Heart left ventricle (tissue), 16 donors: ENCODE data around the gene IGF1R. TPM values are rescaled to one million over a fixed set of nuclear protein-coding genes. Genes with fewer than 3 reads are reported as not detected.

ENCODE experiments used
- ATAC-seq, 4 donors: fragments of 200-7000 bp; cut with Tn5 transposase; one replicate each; pipeline ENCODE4 v1.9.1; 2020 to 2022; ENCODE audit warnings: moderate library complexity in 4 of 4, mild to moderate bottlenecking in 3 of 4, moderate number of reproducible peaks in 1 of 4
- DNase-seq, 5 donors: peaks; one replicate each; pipeline ENCODE4 v3.0.0-alpha.2; 2020
- H3K27ac ChIP-seq, 12 donors: fragments of 200-600 bp; sonication (generic) in 4 of 12; one replicate each; pipeline versions ENCODE4 v1.5.0 to v1.8.0; 2016 to 2022; ENCODE audit warnings: mild to moderate bottlenecking in 2 of 12
- H3K27me3 ChIP-seq, 9 donors: fragments of 200-600 bp; sonication (generic) in 2 of 9; one replicate each; pipeline versions ENCODE4 v1.5.1 to v1.8.0; 2016 to 2022; ENCODE audit warnings: mild to moderate bottlenecking in 3 of 9
- H3K36me3 ChIP-seq, 9 donors: fragments of 200-600 bp; sonication (generic) in 2 of 9; one replicate each; pipeline versions ENCODE4 v1.5.0 to v1.8.0; 2018 to 2022; ENCODE audit warnings: mild to moderate bottlenecking in 2 of 9
- H3K4me1 ChIP-seq, 12 donors: fragments of 200-600 bp; sonication (generic) in 4 of 12; one replicate each; pipeline versions ENCODE4 v1.5.0 to v1.8.0; 2016 to 2022; ENCODE audit warnings: mild to moderate bottlenecking in 3 of 12
- H3K4me3 ChIP-seq, 12 donors: fragments of 200-600 bp; sonication (generic) in 4 of 12; one replicate each; pipeline versions ENCODE4 v1.5.0 to v1.8.0; 2017 to 2022; ENCODE audit warnings: mild to moderate bottlenecking in 9 of 12, moderate library complexity in 4 of 12
- H3K9me3 ChIP-seq, 12 donors: fragments of 200-600 bp; sonication (generic) in 4 of 12; one replicate each; pipeline versions ENCODE4 v1.5.0 to v1.8.0; 2016 to 2022; ENCODE audit warnings: mild to moderate bottlenecking in 1 of 12
- POLR2A ChIP-seq, 2 donors: fragments of 450-650 bp; IDR thresholded peaks; one replicate each; pipeline ENCODE4 v1.6.1; 2017; ENCODE audit warnings: antibody characterized with exemption in 2 of 2, mild to moderate bottlenecking in 2 of 2, moderate library complexity in 2 of 2
- WGBS, 4 donors: extraction: QIAGEN DNeasy Blood & Tissue Kit in 2 of 4; methylation state at CpG; one replicate each; pipeline versions ENCODE4 v1.1.5 to v1.1.7; 2013 to 2018; 5-methylcytosine and 5-hydroxymethylcytosine counted together
- intact Hi-C, 10 donors: fragments of 100-400 bp; cut with DNase I; formaldehyde crosslinking; loops; one replicate each; pipeline versions ENCODE4 v1.11.1 to v1.14.2; 2022
- polyA plus RNA-seq, 2 donors: library from polyadenylated mRNA; stranded (reverse); fragments of 200-250 nt; gene quantifications; one replicate each; pipeline ENCODE4 v1.2.3, GENCODE V29; 2013
- total RNA-seq, 9 donors: library from RNA; depleted of rRNA in 2 of 9; stranded (reverse); fragments of >200 nt in 2 of 9; fragmentation: NEBNext Ultra II Directional in 3 of 9; extraction: Animal tissue kit (Norgen Biotek cat#: 25700) in 3 of 9; gene quantifications; one replicate each; pipeline versions ENCODE4 v1.1.0 to v1.2.4, GENCODE V29; 2016 to 2023
- TF ChIP-seq, protein P1 (sequence below), 12 donors: fragments of 200-600 bp; sonication (generic) in 4 of 12; IDR thresholded peaks; one replicate each; pipeline versions ENCODE4 v1.5.0 to v1.8.0; 2018 to 2022; ENCODE audit warnings: antibody characterized with exemption in 12 of 12, mild to moderate bottlenecking in 5 of 12
- donor health status: ischemic (EF 13 %, LVEDD 7.1; RV severe dilation, severe dysfunction).
- donor health status: healthy with polysubstance abuse.
- donor health status: DM: no; HTN: yes; CAD: no.
- donor health status: DM: no; HTN: no; CAD: no.
- donor health status: ischemic (EF 25% LVEDD 6.9; RV normal size, moderate dysfunction).
- donor health status: ischemic (EF 25% LVEDD 5.7; RV mildly dilated, moderate dysfunction).
- donor health status: healthy.
- donor health status: DM: yes; HTN: yes; CAD: no.
- donor health status: ischemic (EF 35%, LVEDD 5.7; RV mildly dilated, moderate dysfunction).
- donor health status: nonischemic (EF 11% LVEDD 7.7; RV severe dilation, severe dysfunction).
- donor health status: DM: yes; HTN: yes; CAD: no.
- donor health status: PGD.
- donor health status: ischemic (EF 29% LVEDD 5.4; RV normal size, mild dysfunction).
- donor health status: nonischemic (EF 23%, LVEDD 6.1; RV moderate dilation, normal function).

Gene IGF1R
- total and polyA plus RNA-seq, 11 donors: 7.4 to 93.1 (median 40.5) TPM

DNA sequence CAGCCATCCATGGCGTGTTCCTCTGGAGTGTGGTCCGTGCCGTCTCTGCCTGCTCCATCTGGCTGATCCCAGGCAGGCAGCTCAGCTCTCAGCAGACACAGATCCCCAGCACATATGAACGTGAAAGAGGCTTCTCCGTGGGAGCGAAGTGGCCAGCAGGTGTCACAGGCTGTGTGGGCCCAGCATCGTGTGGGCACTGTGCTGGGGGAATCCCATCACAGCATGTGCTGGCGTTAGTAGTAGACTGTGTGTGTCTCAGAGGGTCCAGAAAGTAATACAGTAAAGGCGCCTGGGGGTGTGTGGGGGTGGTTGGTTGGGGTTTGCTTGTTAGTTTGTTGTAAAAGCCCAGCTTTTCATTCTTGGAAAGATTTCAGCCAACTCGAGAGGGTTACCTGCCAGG is 147.6 kb downstream of the IGF1R start:
- H3K4me3 ChIP-seq: no peak overlapping the region
- H3K27me3 ChIP-seq: no peaks in the 10 kb centered on the region
- intact Hi-C loops: loop anchor here in 1 of 10 donors (10.0 kb wide), 1 partner anchor 259 kb away; no protein-coding TSS in a partner anchor
- 79 to 84% (median 82%) methylated on average over 10 of the region's 10 CpGs for WGBS, 4 donors
- H3K4me1 ChIP-seq: peaks cover 3 to 82% (median 50%) of the 10 kb centered on the region in 12 donors
- ATAC-seq: no peak
- no peaks in the 10 kb centered on the region for H3K36me3 ChIP-seq
- no peak overlapping the region for H3K27ac ChIP-seq
- H3K9me3 ChIP-seq: no peaks in the 10 kb centered on the region
- DNase-seq: peak in 1 of 5 donors; percentile 11
- TF ChIP-seq, protein P1, sequence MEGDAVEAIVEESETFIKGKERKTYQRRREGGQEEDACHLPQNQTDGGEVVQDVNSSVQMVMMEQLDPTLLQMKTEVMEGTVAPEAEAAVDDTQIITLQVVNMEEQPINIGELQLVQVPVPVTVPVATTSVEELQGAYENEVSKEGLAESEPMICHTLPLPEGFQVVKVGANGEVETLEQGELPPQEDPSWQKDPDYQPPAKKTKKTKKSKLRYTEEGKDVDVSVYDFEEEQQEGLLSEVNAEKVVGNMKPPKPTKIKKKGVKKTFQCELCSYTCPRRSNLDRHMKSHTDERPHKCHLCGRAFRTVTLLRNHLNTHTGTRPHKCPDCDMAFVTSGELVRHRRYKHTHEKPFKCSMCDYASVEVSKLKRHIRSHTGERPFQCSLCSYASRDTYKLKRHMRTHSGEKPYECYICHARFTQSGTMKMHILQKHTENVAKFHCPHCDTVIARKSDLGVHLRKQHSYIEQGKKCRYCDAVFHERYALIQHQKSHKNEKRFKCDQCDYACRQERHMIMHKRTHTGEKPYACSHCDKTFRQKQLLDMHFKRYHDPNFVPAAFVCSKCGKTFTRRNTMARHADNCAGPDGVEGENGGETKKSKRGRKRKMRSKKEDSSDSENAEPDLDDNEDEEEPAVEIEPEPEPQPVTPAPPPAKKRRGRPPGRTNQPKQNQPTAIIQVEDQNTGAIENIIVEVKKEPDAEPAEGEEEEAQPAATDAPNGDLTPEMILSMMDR (IDR thresholded peaks at IDR 0.05): no peak
- no peak for TF ChIP-seq POLR2A (IDR thresholded peaks at IDR 0.05)

DNA sequence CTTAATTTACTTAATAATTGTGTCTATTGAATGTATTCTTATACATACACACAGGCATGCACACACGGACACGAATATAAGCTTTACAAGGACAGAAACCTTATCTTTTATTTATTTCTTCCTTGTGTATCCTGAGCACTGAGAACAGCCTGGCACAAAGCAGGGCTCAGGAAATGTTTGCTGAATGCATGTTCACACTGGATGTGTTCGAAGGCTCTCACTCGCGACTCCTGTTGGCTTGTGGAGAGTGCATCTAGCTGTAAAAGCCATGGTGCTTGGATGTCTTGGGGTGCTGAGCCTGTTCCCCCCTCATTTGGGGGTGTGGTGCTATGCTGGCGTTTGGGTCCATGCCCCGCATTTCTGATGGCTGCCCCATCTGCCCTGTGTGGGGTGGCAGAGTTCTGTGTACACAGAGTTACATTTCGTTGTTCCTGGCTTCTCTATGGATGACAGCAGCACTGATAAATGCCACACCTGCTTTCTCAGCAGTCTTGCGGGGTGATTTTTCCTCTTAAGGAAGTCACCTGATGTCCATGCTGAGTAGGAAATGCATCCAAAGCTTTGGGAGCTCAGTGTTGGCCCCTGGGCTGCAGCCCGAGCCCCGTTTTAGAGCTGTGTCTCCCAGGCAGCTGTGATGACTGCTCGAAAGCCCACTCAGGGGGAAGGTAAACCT is 148.5 kb downstream of the IGF1R start:
- peaks cover 6 to 85% (median 57%) of the 10 kb centered on the region in 12 donors for H3K4me1 ChIP-seq
- H3K4me3 ChIP-seq: no peak overlapping the region
- H3K36me3 ChIP-seq: no peaks in the 10 kb centered on the region
- H3K9me3 ChIP-seq: no peaks in the 10 kb centered on the region
- intact Hi-C loops: loop anchor here in 1 of 10 donors (10.0 kb wide), 1 partner anchor 258 kb away; no protein-coding TSS in a partner anchor
- ATAC-seq (no peak), DNase-seq (no peak)
- no peak overlapping the region for H3K27ac ChIP-seq
- H3K27me3 ChIP-seq: no peaks in the 10 kb centered on the region
- 76 to 79% (median 77%) methylated on average over 12 of the region's 12 CpGs for WGBS, 4 donors
- TF ChIP-seq, protein P1 (IDR thresholded peaks at IDR 0.05): no peak
- no peak for TF ChIP-seq POLR2A (IDR thresholded peaks at IDR 0.05)

DNA sequence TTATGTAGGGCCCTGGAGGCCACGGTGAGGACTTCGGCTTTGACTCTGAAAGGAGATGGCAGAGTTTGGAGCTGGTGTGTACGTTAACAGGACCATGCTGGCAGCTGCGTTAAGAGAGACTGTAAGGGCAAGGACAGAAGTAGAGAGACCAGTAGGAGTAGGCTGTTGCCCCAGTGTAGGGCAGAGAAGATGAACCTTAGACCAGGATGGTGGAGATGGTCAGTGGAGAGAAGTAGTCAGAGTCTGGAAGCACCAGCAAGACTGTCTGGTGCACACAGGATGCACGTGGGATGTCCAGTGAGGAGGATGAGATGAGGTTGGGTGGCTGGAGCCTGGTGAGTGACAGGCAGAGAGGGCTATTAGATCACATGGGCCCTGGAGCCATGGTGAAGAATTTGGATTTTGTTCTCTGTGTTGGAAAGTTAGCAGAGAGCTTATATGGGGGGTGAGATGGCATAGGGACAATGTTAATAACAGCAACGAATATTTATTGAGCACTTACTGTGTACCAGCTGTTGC is 150.1 kb downstream of the IGF1R start:
- no peak overlapping the region for H3K27ac ChIP-seq
- H3K9me3 ChIP-seq: no peaks in the 10 kb centered on the region
- no peak for TF ChIP-seq POLR2A (IDR thresholded peaks at IDR 0.05)
- TF ChIP-seq, protein P1 (IDR thresholded peaks at IDR 0.05): no peak
- ATAC-seq (no peak), DNase-seq (no peak)
- intact Hi-C loops: loop anchor here in 1 of 10 donors (10.0 kb wide), 1 partner anchor 256 kb away; no protein-coding TSS in a partner anchor
- peaks cover 6 to 82% (median 44%) of the 10 kb centered on the region in 12 donors for H3K4me1 ChIP-seq
- WGBS, 4 donors: 89 to 90% (median 89%) methylated on average over 6 of the region's 6 CpGs
- H3K36me3 ChIP-seq: no peaks in the 10 kb centered on the region
- no peak overlapping the region for H3K4me3 ChIP-seq
- no peaks in the 10 kb centered on the region for H3K27me3 ChIP-seq
